Breast epithelium (tissue), 4 donors: ENCODE measurements around the gene MREG. TPM values are rescaled to one million over a fixed set of nuclear protein-coding genes. Genes with fewer than 3 reads are reported as not detected.
A peak's percentile ranks its signal among the peaks of the same experiment; 100 is the strongest.
"Not testable (repeated sequence)": the region's sequence is repeated elsewhere in the genome, so short reads cannot be mapped to it uniquely, and the experiment has no call there.

Experiments
- DNase-seq, 2 donors: peaks; one replicate each; pipeline ENCODE4 v3.0.0-alpha.2; 2019; ENCODE audit warnings: low spot score in 2 of 2
- H3K27ac ChIP-seq, 2 donors: fragments of 200-600 bp; sonication (generic) in 1 of 2; one replicate each; pipeline ENCODE4 v1.5.1; 2016 to 2019; ENCODE audit warnings: mild to moderate bottlenecking in 1 of 2
- H3K27me3 ChIP-seq, 2 donors: fragments of 200-600 bp; sonication (generic) in 1 of 2; one replicate each; pipeline versions ENCODE4 v1.5.1 to v1.6.0; 2017 to 2019; ENCODE audit warnings: control low read depth in 1 of 2, mild to moderate bottlenecking in 1 of 2
- H3K36me3 ChIP-seq: fragments of 200-600 bp; one replicate; pipeline ENCODE4 v1.5.1; 2019
- H3K4me1 ChIP-seq, 2 donors: fragments of 200-600 bp; sonication (generic); one replicate each; pipeline ENCODE4 v1.5.1; 2016 to 2019; ENCODE audit warnings: control low read depth in 1 of 2
- H3K4me3 ChIP-seq, 3 donors: fragments of 200-600 bp; sonication (generic); 1 replicate in 2 of 3; 2 replicates in 1 of 3; pipeline ENCODE4 v1.5.1; 2016 to 2019; ENCODE audit warnings: mild to moderate bottlenecking in 3 of 3, moderate library complexity in 2 of 3
- H3K9me3 ChIP-seq, 2 donors: fragments of 200-600 bp; sonication (generic) in 1 of 2; one replicate each; pipeline ENCODE4 v1.5.1; 2016 to 2019; ENCODE audit warnings: control low read depth in 1 of 2
- POLR2A ChIP-seq: fragments of 450-650 bp; IDR thresholded peaks from one replicate; pipeline ENCODE4 v1.6.1; 2016; ENCODE audit warnings: antibody characterized with exemption, mild to moderate bottlenecking, moderate library complexity
- POLR2AphosphoS5 ChIP-seq, 3 donors: sonication (generic); formaldehyde crosslinking; IDR thresholded peaks; one replicate each; pipeline ENCODE4 v1.6.1; 2017; ENCODE audit warnings: antibody characterized with exemption in 3 of 3
- intact Hi-C: fragments of 100-400 bp; cut with DNase I; formaldehyde crosslinking; loops from one replicate; pipeline ENCODE4 v1.15.1; 2023; ENCODE audit warnings: low total_unique reads
- total RNA-seq, 3 donors: library from RNA; depleted of rRNA; stranded (reverse); fragments of >200 nt; gene quantifications; one replicate each; pipeline ENCODE4 v1.1.0, GENCODE V29; 2016
- TF ChIP-seq, protein P1 (sequence below), 3 donors: fragments of 450-650 bp; IDR thresholded peaks; one replicate each; pipeline ENCODE4 v1.5.1; 2016 to 2017; ENCODE audit warnings: antibody characterized with exemption in 3 of 3, mild to moderate bottlenecking in 3 of 3, moderate library complexity in 3 of 3

MREG gene
- total RNA-seq, 3 donors from 2014 or later, result 3.8 to 30.1 (median 16.1) TPM

DNA sequence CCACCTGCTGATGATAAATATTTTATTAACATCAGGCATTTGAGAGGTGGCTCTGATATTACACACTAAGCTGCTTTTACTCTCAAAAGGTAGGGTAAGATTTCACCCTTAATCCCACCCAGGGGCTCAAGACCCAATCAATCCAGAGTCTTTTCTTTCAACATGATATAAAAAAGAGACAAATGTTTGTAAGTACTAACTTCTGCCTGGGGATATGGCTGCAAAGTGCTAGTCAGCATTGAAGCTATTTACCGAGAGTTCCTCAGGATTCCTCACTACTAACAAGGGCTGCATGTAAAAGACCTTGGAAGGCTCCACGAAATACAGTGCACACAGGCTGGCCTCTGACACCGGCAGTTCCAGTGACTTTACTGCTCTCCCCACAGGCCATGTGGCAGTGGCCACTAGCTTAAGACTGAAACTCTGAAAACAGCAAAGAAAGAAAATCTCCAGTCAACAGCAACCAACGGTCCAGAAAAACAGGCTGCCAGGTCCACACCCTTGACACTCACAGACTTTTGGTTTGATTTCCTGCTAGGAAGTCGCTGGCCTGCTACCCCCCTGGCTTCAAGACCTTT, 11.2 kb downstream of the MREG start:
- Histone ChIP-seq H3K27me3 (no peaks in the 10 kb centered on the region), H3K9me3 (no peaks in the 10 kb centered on the region), H3K27ac (peak overlapping the region; percentile 69 to 71), H3K4me1 (peaks cover 0 to 11% of the 10 kb centered on the region in 2 donors), H3K36me3 (no peaks in the 10 kb centered on the region), H3K4me3 (no peak overlapping the region)
- no peak for DNase-seq
- TF ChIP-seq, protein P1, sequence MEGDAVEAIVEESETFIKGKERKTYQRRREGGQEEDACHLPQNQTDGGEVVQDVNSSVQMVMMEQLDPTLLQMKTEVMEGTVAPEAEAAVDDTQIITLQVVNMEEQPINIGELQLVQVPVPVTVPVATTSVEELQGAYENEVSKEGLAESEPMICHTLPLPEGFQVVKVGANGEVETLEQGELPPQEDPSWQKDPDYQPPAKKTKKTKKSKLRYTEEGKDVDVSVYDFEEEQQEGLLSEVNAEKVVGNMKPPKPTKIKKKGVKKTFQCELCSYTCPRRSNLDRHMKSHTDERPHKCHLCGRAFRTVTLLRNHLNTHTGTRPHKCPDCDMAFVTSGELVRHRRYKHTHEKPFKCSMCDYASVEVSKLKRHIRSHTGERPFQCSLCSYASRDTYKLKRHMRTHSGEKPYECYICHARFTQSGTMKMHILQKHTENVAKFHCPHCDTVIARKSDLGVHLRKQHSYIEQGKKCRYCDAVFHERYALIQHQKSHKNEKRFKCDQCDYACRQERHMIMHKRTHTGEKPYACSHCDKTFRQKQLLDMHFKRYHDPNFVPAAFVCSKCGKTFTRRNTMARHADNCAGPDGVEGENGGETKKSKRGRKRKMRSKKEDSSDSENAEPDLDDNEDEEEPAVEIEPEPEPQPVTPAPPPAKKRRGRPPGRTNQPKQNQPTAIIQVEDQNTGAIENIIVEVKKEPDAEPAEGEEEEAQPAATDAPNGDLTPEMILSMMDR (IDR thresholded peaks at IDR 0.05), result no peak
- no peak for TF ChIP-seq POLR2AphosphoS5 (IDR thresholded peaks at IDR 0.05)
- no peak for TF ChIP-seq POLR2A
- intact Hi-C loops, result no loop called here

DNA sequence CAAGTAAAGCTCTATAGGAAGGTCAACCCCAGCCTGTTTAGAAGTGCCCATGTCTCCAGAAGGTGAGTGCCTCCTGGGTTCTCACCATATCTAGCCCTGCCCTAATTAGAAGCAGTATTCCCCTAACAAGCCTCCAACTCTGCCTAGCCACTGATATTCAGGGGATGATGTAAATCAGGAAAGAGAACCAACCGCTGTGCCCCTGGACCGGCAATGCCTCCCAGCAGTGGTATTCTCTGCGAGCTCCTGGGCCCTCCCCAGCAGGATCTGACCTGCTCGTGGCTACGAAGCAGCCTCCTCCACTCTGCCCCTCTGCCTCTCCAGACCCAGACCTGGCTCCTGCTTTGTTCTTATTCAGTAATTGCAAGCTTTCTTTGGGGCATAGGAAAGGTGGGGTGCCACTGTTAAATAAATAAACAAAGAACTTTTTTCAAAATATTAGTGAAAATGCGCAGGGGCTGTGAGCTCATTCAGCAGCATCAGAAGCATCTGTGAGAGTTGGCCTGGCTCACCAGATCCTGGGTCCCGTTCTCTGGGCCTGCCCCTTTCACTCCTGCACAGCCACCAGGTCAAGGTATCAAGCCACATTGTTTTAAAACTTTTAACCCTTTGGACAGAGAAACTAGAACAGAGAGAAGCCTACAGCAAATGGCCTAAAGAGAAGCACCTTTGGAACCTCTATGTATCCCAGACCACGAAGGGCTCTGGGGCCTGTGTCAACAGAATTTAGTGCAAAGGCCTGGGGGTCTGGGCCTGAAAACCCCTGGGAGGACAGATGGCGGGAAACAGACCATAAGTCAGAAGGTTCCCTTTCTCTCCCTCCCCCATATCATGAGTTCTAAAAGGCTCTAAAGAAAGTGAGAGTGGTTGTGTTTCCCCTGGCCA, 11.9 kb downstream of the MREG start:
- Histone ChIP-seq H3K4me3 (no peak overlapping the region), H3K27ac (peak overlapping the region; percentile 69 to 71), H3K4me1 (peaks cover 0 to 11% of the 10 kb centered on the region in 2 donors), H3K27me3 (no peaks in the 10 kb centered on the region), H3K36me3 (no peaks in the 10 kb centered on the region), H3K9me3 (no peaks in the 10 kb centered on the region)
- TF ChIP-seq, protein P1 (IDR thresholded peaks at IDR 0.05), result no peak
- TF ChIP-seq POLR2A (no peak), POLR2AphosphoS5 (IDR thresholded peaks at IDR 0.05) (no peak)
- no peak for DNase-seq
- intact Hi-C loops, result no loop called here

DNA sequence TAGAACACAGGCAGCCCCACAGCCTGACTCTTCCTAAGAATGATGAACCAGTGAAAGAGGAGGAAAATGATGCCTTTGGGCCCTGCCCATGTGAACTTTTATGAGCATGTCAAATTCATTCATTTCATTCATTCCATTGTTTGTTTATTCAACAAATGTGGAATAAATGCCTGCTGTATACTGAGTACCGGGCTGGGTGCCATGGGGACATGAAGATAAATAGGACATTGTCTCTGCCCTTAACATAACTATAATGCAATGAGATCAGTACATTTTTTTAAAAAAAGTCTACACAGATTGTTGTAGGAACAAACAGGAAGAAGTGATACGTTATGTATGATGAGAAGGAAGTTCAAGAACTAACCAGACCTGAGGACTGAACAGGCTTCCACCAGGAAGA, 14.7 kb downstream of the MREG start:
- Histone ChIP-seq H3K4me1 (no peaks in the 10 kb centered on the region), H3K4me3 (no peak overlapping the region), H3K36me3 (no peaks in the 10 kb centered on the region), H3K9me3 (no peaks in the 10 kb centered on the region), H3K27ac (peak overlapping the region; percentile 28 to 68), H3K27me3 (no peaks in the 10 kb centered on the region)
- no peak for DNase-seq
- TF ChIP-seq, protein P1 (IDR thresholded peaks at IDR 0.05), result no peak
- TF ChIP-seq POLR2AphosphoS5 (IDR thresholded peaks at IDR 0.05) (no peak), POLR2A (no peak)
- intact Hi-C loops, result no loop called here

DNA sequence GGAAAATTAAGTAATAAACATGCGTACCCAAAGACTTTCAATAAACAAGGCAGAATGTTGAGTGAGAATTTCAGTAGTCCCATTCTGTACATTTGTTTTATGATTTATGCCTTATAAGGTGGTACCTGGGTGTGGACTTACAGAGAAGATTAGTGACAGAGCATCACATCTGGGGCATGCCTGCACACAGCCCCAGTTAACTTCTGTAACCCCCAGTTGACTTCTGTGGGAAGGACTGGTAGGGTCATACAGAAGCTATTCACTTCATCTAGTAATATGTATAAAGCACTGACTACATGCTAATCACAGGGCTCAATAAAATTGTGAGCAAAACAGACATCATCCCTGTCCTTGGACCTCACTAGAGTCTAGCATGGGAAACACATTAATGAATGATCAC, 16.1 kb downstream of the MREG start:
- no peaks in the 10 kb centered on the region for H3K27me3 ChIP-seq
- H3K4me3 ChIP-seq, result no peak overlapping the region
- no peaks in the 10 kb centered on the region for H3K9me3 ChIP-seq
- no peaks in the 10 kb centered on the region for H3K36me3 ChIP-seq
- DNase-seq, result no peak
- intact Hi-C loops, result no loop called here
- no peaks in the 10 kb centered on the region for H3K4me1 ChIP-seq
- TF ChIP-seq POLR2A, result no peak
- TF ChIP-seq, protein P1 (IDR thresholded peaks at IDR 0.05), result no peak
- TF ChIP-seq POLR2AphosphoS5 (IDR thresholded peaks at IDR 0.05), result no peak
- no peak overlapping the region for H3K27ac ChIP-seq

DNA sequence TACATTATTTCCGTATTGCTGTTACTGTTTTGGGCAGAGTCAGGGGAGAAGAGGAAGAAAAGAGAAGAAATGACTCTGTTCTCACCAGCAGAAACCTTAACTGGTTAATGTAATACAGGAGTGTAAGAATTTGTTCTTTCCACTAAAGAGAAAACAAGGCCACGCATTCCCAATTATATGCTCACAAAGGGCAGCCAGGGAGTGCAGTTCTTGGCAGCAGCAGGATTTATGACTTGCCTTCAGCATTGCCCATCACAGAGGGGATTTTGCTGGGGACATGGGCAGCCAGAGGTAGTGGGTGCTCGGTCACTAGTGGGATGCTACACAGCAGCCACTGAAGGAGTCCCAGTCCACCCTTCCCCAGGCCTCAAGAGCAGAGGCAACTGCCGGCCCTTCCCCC, 18.4 kb downstream of the MREG start:
- H3K36me3 ChIP-seq, result no peaks in the 10 kb centered on the region
- H3K4me3 ChIP-seq, result no peak overlapping the region
- H3K27me3 ChIP-seq, result no peaks in the 10 kb centered on the region
- H3K4me1 ChIP-seq, result no peaks in the 10 kb centered on the region
- no peak overlapping the region for H3K27ac ChIP-seq
- H3K9me3 ChIP-seq, result peaks cover 0 to 4% of the 10 kb centered on the region in 2 donors
- intact Hi-C loops, result no loop called here
- no peak for TF ChIP-seq POLR2AphosphoS5 (IDR thresholded peaks at IDR 0.05)
- TF ChIP-seq, protein P1 (IDR thresholded peaks at IDR 0.05), result no peak
- no peak for TF ChIP-seq POLR2A
- DNase-seq, result no peak

DNA sequence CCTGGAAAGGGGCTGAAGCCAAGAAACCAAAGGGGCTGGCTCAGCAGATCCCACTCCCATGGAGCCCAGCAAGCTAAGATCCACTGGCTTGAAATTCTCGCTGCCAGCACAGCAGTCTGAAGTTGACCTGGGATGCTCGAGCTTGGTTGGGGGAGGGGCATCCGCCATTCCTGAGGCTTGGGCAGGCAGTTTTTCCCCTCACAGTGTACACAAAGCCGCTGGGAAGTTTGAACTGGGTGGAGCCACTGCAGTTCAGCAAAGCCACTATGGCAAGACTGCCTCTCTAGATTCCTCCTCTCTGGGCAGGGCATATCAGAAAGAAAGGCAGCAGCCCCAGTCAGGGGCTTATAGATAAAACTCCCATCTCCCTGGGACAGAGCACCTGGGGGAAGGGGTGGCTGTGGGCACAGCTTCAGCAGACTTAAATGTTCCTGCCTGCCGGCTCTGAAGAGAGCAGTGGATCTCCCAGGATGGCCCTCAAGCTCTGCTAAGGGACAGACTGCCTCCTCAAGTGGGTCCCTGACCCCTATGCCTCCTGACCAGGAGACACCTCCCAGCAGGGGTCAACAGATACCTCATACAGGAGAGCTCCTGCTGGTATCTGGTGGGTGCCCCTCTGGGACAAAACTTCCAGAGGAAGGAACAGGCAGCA, 24.7 kb downstream of the MREG start:
- not testable (repeated sequence) for H3K9me3 ChIP-seq
- peak in 1 of 2 donors; percentile 73 for DNase-seq

More for the DNA sequence above, 24.7 kb downstream of the MREG start:
- intact Hi-C loops, H3K27ac ChIP-seq, H3K4me3 ChIP-seq, H3K4me1 ChIP-seq, H3K27me3 ChIP-seq, H3K36me3 ChIP-seq: not testable (repeated sequence)
